H9 (cell line): ENCODE measurements around the gene PPP1R7. TPM values are rescaled to one million over a fixed set of nuclear protein-coding genes. Genes with fewer than 3 reads are reported as not detected.

Experiments used
- DNase-seq: peaks from one replicate; pipeline ENCODE4 v3.0.0-alpha.2; 2017
- H2AFZ ChIP-seq: one replicate; pipeline ENCODE4 v1.6.1; 2013; ENCODE audit warnings: mild to moderate bottlenecking, low read length, control low read depth, moderate library complexity
- H2AK5ac ChIP-seq: 2 replicates; pipeline ENCODE4 v1.6.1; 2013; ENCODE audit warnings: low read length, control low read depth, mixed read lengths; ENCODE audit not compliant: insufficient read length
- H2BK120ac ChIP-seq: one replicate; pipeline ENCODE4 v1.6.1; 2013; ENCODE audit warnings: low read depth, mild to moderate bottlenecking, low read length, control low read depth, inconsistent platforms; ENCODE audit not compliant: poor library complexity, severe bottlenecking
- H2BK12ac ChIP-seq: 2 replicates; pipeline ENCODE4 v1.6.1; 2013; ENCODE audit warnings: low read length, control low read depth, mixed read lengths, low read depth; ENCODE audit not compliant: insufficient read length
- H2BK15ac ChIP-seq: 2 replicates; pipeline ENCODE4 v1.6.1; 2013; ENCODE audit warnings: low read depth, low read length, control low read depth
- H2BK20ac ChIP-seq: one replicate; pipeline ENCODE4 v1.6.1; 2013; ENCODE audit warnings: low read depth, mild to moderate bottlenecking, low read length, control low read depth, inconsistent platforms; ENCODE audit not compliant: poor library complexity, severe bottlenecking
- H2BK5ac ChIP-seq: 2 replicates; pipeline ENCODE4 v1.6.1; 2013; ENCODE audit warnings: low read length, control low read depth, mixed read lengths; ENCODE audit not compliant: insufficient read length
- H3K14ac ChIP-seq: 2 replicates; pipeline ENCODE4 v1.6.1; 2013; ENCODE audit warnings: low read length, control low read depth; ENCODE audit not compliant: insufficient read depth
- H3K18ac ChIP-seq: 2 replicates; pipeline ENCODE4 v1.6.1; 2013; ENCODE audit warnings: low read depth, mild to moderate bottlenecking, mixed read lengths, low read length, control low read depth; ENCODE audit not compliant: insufficient read length
- H3K23ac ChIP-seq: 2 replicates; pipeline ENCODE4 v1.6.1; 2013; ENCODE audit warnings: low read length, control low read depth, mixed read lengths, low read depth; ENCODE audit not compliant: insufficient read length
- H3K23me2 ChIP-seq: 2 replicates; pipeline ENCODE4 v1.6.1; 2013; ENCODE audit warnings: low read depth, mild to moderate bottlenecking, mixed read lengths, low read length, control low read depth; ENCODE audit not compliant: insufficient read length, poor library complexity, severe bottlenecking
- H3K27ac ChIP-seq: 2 replicates; pipeline ENCODE4 v1.5.1; 2013; ENCODE audit warnings: low read length, control low read depth, mixed read lengths, low read depth; ENCODE audit not compliant: insufficient read length
- H3K27me3 ChIP-seq: 2 replicates; pipeline ENCODE4 v1.6.1; 2013; ENCODE audit warnings: low read length, control low read depth, inconsistent platforms; ENCODE audit not compliant: insufficient read depth
- H3K4ac ChIP-seq: 2 replicates; pipeline ENCODE4 v1.6.1; 2013; ENCODE audit warnings: low read depth, mild to moderate bottlenecking, control low read depth, inconsistent platforms, low read length, moderate library complexity
- H3K4me1 ChIP-seq: 2 replicates; pipeline ENCODE4 v1.6.1; 2013; ENCODE audit warnings: low read length, control low read depth, inconsistent platforms; ENCODE audit not compliant: insufficient read depth
- H3K4me2 ChIP-seq: 2 replicates; pipeline ENCODE4 v1.6.1; 2013; ENCODE audit warnings: low read length, control low read depth, mixed read lengths; ENCODE audit not compliant: insufficient read length, insufficient read depth
- H3K56ac ChIP-seq: 2 replicates; pipeline ENCODE4 v1.6.1; 2013; ENCODE audit warnings: low read depth, mild to moderate bottlenecking, mixed read lengths, low read length, control low read depth; ENCODE audit not compliant: insufficient read length
- H3K79me1 ChIP-seq: 2 replicates; pipeline ENCODE4 v1.6.1; 2013; ENCODE audit warnings: low read depth, mild to moderate bottlenecking, moderate library complexity, low read length, control low read depth, inconsistent platforms; ENCODE audit not compliant: insufficient read depth, poor library complexity, severe bottlenecking
- H3K79me2 ChIP-seq: 2 replicates; pipeline ENCODE4 v1.6.1; 2013; ENCODE audit warnings: low read length, control low read depth, inconsistent platforms; ENCODE audit not compliant: insufficient read depth
- H3K9ac ChIP-seq: 2 replicates; pipeline ENCODE4 v1.6.1; 2013; ENCODE audit warnings: low read length, control low read depth, mixed read lengths; ENCODE audit not compliant: insufficient read length; ENCODE audit errors: extremely low read depth
- H3K9me3 ChIP-seq: one replicate; pipeline ENCODE4 v1.6.1; 2013; ENCODE audit warnings: low read depth, low read length, inconsistent platforms; ENCODE audit not compliant: control insufficient read depth
- H3T11ph ChIP-seq: one replicate; pipeline ENCODE4 v1.6.1; 2013; ENCODE audit warnings: mild to moderate bottlenecking, low read length, control low read depth, inconsistent platforms
- H4K20me1 ChIP-seq: one replicate; pipeline ENCODE4 v1.6.1; 2013; ENCODE audit not compliant: control insufficient read depth, insufficient read length, insufficient read depth
- H4K5ac ChIP-seq: 2 replicates; pipeline ENCODE4 v1.6.1; 2013; ENCODE audit warnings: low read depth, mild to moderate bottlenecking, mixed read lengths, low read length, control low read depth; ENCODE audit not compliant: insufficient read length
- H4K8ac ChIP-seq: replicated peaks from 2 replicates; pipeline ENCODE4 v1.6.1; 2013; ENCODE audit warnings: low read length, control low read depth, mixed read lengths, low read depth; ENCODE audit not compliant: insufficient read length
- H4K91ac ChIP-seq: 2 replicates; pipeline ENCODE4 v1.6.1; 2013; ENCODE audit warnings: low read depth, mild to moderate bottlenecking, moderate library complexity, mixed read lengths, low read length, control low read depth; ENCODE audit not compliant: insufficient read length
- H3K27ac Mint-ChIP-seq, 3 experiments: 2 replicates in 2 of 3; 3 replicates in 1 of 3; pipeline ENCODE4 v1.8.0; 2020 to 2021; ENCODE audit warnings: mixed read lengths in 3 of 3, mild to moderate bottlenecking in 1 of 3, moderate library complexity in 1 of 3
- H3K27me3 Mint-ChIP-seq: 2 replicates; pipeline ENCODE4 v1.8.0; 2021; ENCODE audit warnings: low read depth, mild to moderate bottlenecking, moderate library complexity, mixed read lengths
- H3K36me3 Mint-ChIP-seq, 3 experiments: 2 replicates in 2 of 3; 3 replicates in 1 of 3; pipeline ENCODE4 v1.8.0; 2020 to 2021; ENCODE audit warnings: low read depth in 3 of 3, mixed read lengths in 3 of 3; ENCODE audit not compliant: insufficient read depth in 1 of 3
- H3K4me1 Mint-ChIP-seq, 2 experiments: 2 replicates each; pipeline ENCODE4 v1.8.0; 2020; ENCODE audit warnings: mixed read lengths in 2 of 2
- H3K4me3 Mint-ChIP-seq, 2 experiments: 2 replicates in 1 of 2; 3 replicates in 1 of 2; pipeline ENCODE4 v1.8.0; 2020 to 2021; ENCODE audit warnings: mild to moderate bottlenecking in 2 of 2, mixed read lengths in 2 of 2, moderate library complexity in 1 of 2
- H3K9me3 Mint-ChIP-seq, 2 experiments: 2 replicates in 1 of 2; 3 replicates in 1 of 2; pipeline ENCODE4 v1.8.0; 2020; ENCODE audit warnings: mild to moderate bottlenecking in 2 of 2, mixed read lengths in 2 of 2, moderate library complexity in 1 of 2
- WGBS: extraction: QIAGEN DNeasy Blood & Tissue Kit; methylation state at CpG from one replicate; pipeline ENCODE4 v1.1.7; 2013; ENCODE audit warnings: missing lambda C conversion rate, low lambda C conversion rate, mixed read lengths; ENCODE audit not compliant: insufficient read length; ENCODE audit errors: extremely low coverage; 5-methylcytosine and 5-hydroxymethylcytosine counted together
- total RNA-seq: library from RNA; stranded (reverse); gene quantifications from 2 replicates; pipeline ENCODE4 v1.2.1, GENCODE V29; 2021
- TF ChIP-seq, protein P1 (sequence below): fragments of 200-600 bp; sonication (generic); conservative IDR thresholded peaks from 3 replicates; pipeline ENCODE4 v1.8.0; 2021; ENCODE audit warnings: antibody characterized with exemption, mild to moderate bottlenecking

The PPP1R7 gene
- total RNA-seq, 1 experiment from 2014 or later, result 60.2 TPM

GRCh38 chr2:241218131-241219029 is 68.1 kb downstream of the PPP1R7 start:
- Histone ChIP-seq H3K27me3 (no peaks in the 10 kb centered on the region), H2BK120ac (no peak overlapping the region), H3K9ac (peak overlapping the region; percentile 55), H3T11ph (no peak overlapping the region), H2BK15ac (no peak overlapping the region), H3K79me2 (no peaks in the 10 kb centered on the region; the same call in 1 of the 2 replicates), H3K4me1 (peaks cover 4% of the 10 kb centered on the region; the same call in 1 of the 2 replicates), H2BK12ac (no peak overlapping the region), H4K5ac (no peak overlapping the region), H3K23me2 (peaks cover 10% of the 10 kb centered on the region), H2AFZ (no peak overlapping the region), H3K23ac (no peak overlapping the region), H3K4ac (no peak overlapping the region), H3K56ac (no peak overlapping the region), H3K18ac (no peak overlapping the region), H2AK5ac (no peak overlapping the region), H2BK5ac (no peak overlapping the region), H3K9me3 (no peaks in the 10 kb centered on the region), H4K20me1 (peaks cover 2% of the 10 kb centered on the region), H2BK20ac (no peak overlapping the region), H3K27ac (no peak overlapping the region), H3K14ac (0 out of 2 replicates have a peak overlapping the region, but pooled peaks have one; percentile 84), H3K79me1 (no peaks in the 10 kb centered on the region), H4K91ac (no peak overlapping the region), H3K4me2 (peak overlapping the region; percentile 80), H4K8ac (no peak overlapping the region)
- Mint-ChIP-seq H3K36me3 (peaks cover 0 to 4% (median 2%) of the 10 kb centered on the region in 3 experiments; a peak in 2 of 7 replicates), H3K9me3 (peaks cover 0 to 2% of the 10 kb centered on the region in 2 experiments; a peak in 2 of 5 replicates), H3K4me3 (peak overlapping the region; percentile 78 to 94), H3K27me3 (peaks cover 5% of the 10 kb centered on the region), H3K4me1 (peaks cover 19 to 37% of the 10 kb centered on the region in 2 experiments), H3K27ac (peak overlapping the region in 2 of 3 experiments; percentile 55 to 68; a peak in 2 of 7 replicates)
- no CpG with 5 or more reads among the region's 83 CpGs for WGBS
- TF ChIP-seq, protein P1, sequence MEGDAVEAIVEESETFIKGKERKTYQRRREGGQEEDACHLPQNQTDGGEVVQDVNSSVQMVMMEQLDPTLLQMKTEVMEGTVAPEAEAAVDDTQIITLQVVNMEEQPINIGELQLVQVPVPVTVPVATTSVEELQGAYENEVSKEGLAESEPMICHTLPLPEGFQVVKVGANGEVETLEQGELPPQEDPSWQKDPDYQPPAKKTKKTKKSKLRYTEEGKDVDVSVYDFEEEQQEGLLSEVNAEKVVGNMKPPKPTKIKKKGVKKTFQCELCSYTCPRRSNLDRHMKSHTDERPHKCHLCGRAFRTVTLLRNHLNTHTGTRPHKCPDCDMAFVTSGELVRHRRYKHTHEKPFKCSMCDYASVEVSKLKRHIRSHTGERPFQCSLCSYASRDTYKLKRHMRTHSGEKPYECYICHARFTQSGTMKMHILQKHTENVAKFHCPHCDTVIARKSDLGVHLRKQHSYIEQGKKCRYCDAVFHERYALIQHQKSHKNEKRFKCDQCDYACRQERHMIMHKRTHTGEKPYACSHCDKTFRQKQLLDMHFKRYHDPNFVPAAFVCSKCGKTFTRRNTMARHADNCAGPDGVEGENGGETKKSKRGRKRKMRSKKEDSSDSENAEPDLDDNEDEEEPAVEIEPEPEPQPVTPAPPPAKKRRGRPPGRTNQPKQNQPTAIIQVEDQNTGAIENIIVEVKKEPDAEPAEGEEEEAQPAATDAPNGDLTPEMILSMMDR, result peak; percentile 32; the same call in 2 of the 3 replicates
- DNase-seq, result peak; percentile 77
